ENCODE measurements around the gene IQGAP3. TPM values are rescaled to one million over a fixed set of nuclear protein-coding genes. Genes with fewer than 3 reads are reported as not detected.
A peak's percentile ranks its signal among the peaks of the same experiment; 100 is the strongest.

IQGAP3 gene
- polyA plus RNA-seq, 2 of the 4 experiments (the other 2 are of a cell fraction) = 15.6 to 17.0 TPM

GRCh38 chr1:156566436-156566835, 5.9 kb downstream of the IQGAP3 start (continued):
- TF ChIP-seq REST (IDR thresholded peaks at IDR 0.05) = no peak
- TF ChIP-seq ESRRA (IDR thresholded peaks at IDR 0.05; ENCODE audit: borderline replicate concordance, low read length) = no peak

DNA sequence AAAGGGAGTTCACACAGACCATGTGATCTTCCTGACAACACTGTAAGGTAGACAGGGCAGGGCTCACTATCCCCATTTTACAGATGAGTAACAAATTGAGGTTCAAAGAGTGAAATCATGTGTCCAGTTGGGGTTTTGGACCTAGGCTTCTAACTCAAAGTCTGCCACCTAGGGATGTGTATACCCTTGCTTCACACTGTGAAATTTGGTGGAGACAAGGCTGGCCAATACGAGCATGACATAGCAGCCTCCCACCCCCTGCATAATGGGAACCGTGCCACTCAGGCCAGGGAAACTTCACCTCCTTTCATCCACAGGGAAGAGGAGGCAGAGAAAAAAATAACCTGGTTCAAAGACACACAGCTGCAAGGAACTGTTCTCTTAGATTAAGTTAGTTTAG, 6.8 kb downstream of the IQGAP3 start:
- TF ChIP-seq HOXB5 (CRISPR knock-in tag; IDR thresholded peaks at IDR 0.05) = no peak
- TF ChIP-seq, protein P1, sequence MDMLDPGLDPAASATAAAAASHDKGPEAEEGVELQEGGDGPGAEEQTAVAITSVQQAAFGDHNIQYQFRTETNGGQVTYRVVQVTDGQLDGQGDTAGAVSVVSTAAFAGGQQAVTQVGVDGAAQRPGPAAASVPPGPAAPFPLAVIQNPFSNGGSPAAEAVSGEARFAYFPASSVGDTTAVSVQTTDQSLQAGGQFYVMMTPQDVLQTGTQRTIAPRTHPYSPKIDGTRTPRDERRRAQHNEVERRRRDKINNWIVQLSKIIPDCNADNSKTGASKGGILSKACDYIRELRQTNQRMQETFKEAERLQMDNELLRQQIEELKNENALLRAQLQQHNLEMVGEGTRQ (IDR thresholded peaks at IDR 0.05) = no peak
- no peak for TF ChIP-seq FOSL2 (IDR thresholded peaks at IDR 0.05)
- no peak for TF ChIP-seq FOSL2 (CRISPR knock-in tag; IDR thresholded peaks at IDR 0.05)
- TF ChIP-seq NFE2L2 (conservative IDR thresholded peaks at IDR 0.05; ENCODE audit: low read length) = no peak
- no peak for TF ChIP-seq CHD4 (IDR thresholded peaks at IDR 0.05; ENCODE audit: borderline replicate concordance)
- TF ChIP-seq RFX5 (IDR thresholded peaks at IDR 0.05) = no peak
- TF ChIP-seq POLR2AphosphoS2 (conservative IDR thresholded peaks at IDR 0.05; ENCODE audit: low read length) = no peak
- TF ChIP-seq MYC (IDR thresholded peaks at IDR 0.05; ENCODE audit: borderline replicate concordance, low read length) = no peak
- no peak for TF ChIP-seq CBX8 (IDR thresholded peaks at IDR 0.05)
- TF ChIP-seq RARB (CRISPR knock-in tag; IDR thresholded peaks at IDR 0.05) = no peak
- TF ChIP-seq POLR2A (IDR thresholded peaks at IDR 0.05; ENCODE audit: low read length) = no peak
- TF ChIP-seq, protein P2, sequence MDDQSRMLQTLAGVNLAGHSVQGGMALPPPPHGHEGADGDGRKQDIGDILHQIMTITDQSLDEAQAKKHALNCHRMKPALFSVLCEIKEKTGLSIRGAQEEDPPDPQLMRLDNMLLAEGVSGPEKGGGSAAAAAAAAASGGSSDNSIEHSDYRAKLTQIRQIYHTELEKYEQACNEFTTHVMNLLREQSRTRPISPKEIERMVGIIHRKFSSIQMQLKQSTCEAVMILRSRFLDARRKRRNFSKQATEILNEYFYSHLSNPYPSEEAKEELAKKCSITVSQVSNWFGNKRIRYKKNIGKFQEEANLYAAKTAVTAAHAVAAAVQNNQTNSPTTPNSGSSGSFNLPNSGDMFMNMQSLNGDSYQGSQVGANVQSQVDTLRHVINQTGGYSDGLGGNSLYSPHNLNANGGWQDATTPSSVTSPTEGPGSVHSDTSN (IDR thresholded peaks at IDR 0.05) = no peak
- no peak for TF ChIP-seq FOSB (CRISPR knock-in tag; IDR thresholded peaks at IDR 0.05)
- no peak for TF ChIP-seq HEYL (CRISPR knock-in tag; IDR thresholded peaks at IDR 0.05)
- TF ChIP-seq, protein P3, sequence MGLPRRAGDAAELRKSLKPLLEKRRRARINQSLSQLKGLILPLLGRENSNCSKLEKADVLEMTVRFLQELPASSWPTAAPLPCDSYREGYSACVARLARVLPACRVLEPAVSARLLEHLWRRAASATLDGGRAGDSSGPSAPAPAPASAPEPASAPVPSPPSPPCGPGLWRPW (IDR thresholded peaks at IDR 0.05) = no peak
- TF ChIP-seq TP53 (CRISPR knock-in tag; IDR thresholded peaks at IDR 0.05) = no peak
- TF ChIP-seq ZNF302 (CRISPR knock-in tag; IDR thresholded peaks at IDR 0.05) = no peak
- TF ChIP-seq CEBPB (IDR thresholded peaks at IDR 0.05) = no peak
- no peak for TF ChIP-seq MAZ (IDR thresholded peaks at IDR 0.05; ENCODE audit: borderline replicate concordance, low read depth, low read length)
- TF ChIP-seq, protein P4, sequence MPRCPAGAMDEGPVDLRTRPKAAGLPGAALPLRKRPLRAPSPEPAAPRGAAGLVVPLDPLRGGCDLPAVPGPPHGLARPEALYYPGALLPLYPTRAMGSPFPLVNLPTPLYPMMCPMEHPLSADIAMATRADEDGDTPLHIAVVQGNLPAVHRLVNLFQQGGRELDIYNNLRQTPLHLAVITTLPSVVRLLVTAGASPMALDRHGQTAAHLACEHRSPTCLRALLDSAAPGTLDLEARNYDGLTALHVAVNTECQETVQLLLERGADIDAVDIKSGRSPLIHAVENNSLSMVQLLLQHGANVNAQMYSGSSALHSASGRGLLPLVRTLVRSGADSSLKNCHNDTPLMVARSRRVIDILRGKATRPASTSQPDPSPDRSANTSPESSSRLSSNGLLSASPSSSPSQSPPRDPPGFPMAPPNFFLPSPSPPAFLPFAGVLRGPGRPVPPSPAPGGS (IDR thresholded peaks at IDR 0.05) = no peak
- Histone ChIP-seq H3K9me3 (no peaks in the 10 kb centered on the region), H3K4me2 (no peak overlapping the region), H3K4me3 (no peak overlapping the region), H3K4me1 (no peaks in the 10 kb centered on the region), H3K27ac (no peak overlapping the region)
- CTCF ChIA-PET = interaction anchor here (0.6 to 1.2 kb wide), 3 partner anchors 20 to 65 kb away, joined by 3 read pairs; partner anchors contain the start of gene MEF2D
- no peak for FAIRE-seq
- ATAC-seq = 0 out of 6 replicates have a peak, but pooled peaks of 1 of the 2 experiments have one; percentile 26
- 93% methylated on average over 2 of the region's 2 CpGs for WGBS (ENCODE audit: missing lambda C conversion rate)
- no peak for DNase-seq (ENCODE audit: low read depth in 1 of 2, low spot score in 1 of 2)
- POLR2A ChIA-PET = no interaction called here
